A549 treated with AZD2906 at 1 μM for 4 hours (cell line): ENCODE measurements around the gene MS4A5. TPM values are rescaled to one million over a fixed set of nuclear protein-coding genes. Genes with fewer than 3 reads are reported as not detected.

Experiments used
- total RNA-seq: library from RNA; stranded (reverse); fragments of 200-300 nt; extraction: Qiagen RNA extraction; gene quantifications from 5 replicates; pipeline ENCODE4 v1.2.3, GENCODE V29; 2022

MS4A5 gene, protein sequence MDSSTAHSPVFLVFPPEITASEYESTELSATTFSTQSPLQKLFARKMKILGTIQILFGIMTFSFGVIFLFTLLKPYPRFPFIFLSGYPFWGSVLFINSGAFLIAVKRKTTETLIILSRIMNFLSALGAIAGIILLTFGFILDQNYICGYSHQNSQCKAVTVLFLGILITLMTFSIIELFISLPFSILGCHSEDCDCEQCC
- not detected in 5 replicates for total RNA-seq

DNA sequence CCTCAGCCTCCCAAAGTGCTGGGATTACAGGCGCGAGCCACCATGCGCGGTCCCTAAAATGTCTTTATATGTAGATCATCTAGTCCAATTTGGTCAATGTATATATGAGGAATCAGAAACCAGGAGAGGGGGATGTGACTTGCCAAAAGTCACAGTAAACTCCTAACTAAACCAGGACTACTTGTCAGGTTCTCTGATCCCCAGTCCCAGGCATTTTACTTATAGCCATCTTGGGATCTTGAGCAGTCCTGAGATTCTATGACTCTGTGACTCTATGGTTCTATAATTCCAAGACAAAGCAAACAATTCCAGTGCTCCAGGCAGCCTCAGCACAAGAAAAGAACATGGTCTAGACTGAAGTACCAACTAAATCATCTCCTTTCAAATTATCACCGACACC is at the start of gene MS4A5:
Gene MS4A5 (plus strand): TSS at position 301 of the 400 bp plus-strand sequence. CDS start 103 bp downstream, outside the sequence.

DNA sequence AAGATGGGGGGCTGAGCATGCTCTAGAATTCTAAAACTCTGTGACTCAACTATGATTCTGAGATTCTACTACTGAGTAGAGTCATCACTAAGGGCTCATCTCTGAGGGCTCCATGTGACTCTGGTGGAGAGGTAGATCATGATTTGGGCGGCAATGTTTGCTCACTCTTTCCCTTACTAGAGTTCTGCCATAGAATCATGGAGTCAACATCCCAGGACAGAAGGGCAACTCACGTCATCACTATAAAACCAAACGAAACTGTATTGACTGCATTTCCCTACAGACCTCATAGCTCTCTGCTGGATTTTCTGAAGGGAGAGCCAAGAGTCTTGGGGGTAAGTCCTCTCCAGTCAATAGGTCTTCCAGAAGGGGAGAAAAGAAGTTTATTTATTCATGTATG is 33.0 kb upstream of the MS4A5 start, which contains the start of gene MS4A14:
Gene MS4A14 (plus strand): TSS at position 78 of the 400 bp plus-strand sequence. CDS start 120 bp downstream, at position 198.

DNA sequence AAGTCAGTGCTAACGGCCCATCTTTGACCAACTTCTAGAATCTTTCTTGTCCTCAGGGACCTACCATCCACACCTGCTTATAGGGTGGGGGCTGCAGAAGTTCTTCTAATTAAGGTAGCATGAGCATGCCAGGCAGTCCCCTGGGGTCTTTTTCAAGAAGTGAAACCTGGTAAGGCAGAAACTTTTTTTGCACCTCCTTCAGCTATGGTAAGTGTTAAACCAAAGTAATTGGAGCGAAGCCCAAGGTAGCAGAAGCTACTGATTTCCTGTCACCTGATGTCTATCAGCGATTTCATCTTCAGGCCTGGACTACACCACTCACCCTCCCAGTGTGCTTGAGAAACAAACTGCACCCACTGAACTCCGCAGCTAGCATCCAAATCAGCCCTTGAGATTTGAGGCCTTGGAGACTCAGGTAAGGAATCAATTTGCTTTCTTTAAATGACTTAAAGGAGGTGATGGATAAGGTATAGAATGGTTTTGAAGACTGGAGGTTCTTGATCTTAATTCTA is 26.2 kb downstream of the MS4A5 start, which contains the start of gene MS4A1:
Gene MS4A1 (plus strand): TSS at position 317 of the 512 bp plus-strand sequence. CDS start 6,528 bp downstream, outside the sequence.

DNA sequence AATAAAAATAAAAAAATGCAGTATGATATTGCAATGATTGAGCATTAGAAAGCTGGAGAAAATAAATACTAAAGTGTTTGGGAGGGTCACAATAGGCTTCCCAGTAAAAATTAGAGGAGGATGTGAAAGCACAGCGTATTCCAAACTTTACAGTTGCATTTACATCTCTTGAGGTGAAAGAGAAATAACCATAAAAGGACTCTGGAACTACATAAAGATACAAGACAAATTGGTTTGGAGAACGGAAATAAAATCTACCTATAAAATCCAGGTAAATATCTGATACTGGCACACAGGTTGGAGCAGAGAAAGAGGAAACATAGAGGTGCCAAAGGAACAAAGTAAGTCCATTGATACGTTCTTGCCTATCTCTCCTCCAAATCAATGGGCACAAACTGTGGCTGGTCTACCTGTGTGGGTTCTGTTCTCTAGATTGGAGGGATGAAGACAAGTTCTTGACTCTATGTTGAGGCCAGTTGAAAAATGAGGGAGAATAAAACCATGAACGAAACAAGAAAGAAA is 63.2 kb downstream of the MS4A5 start, which contains the start of gene MS4A12:
Gene MS4A12 (plus strand): TSS at position 291 of the 522 bp plus-strand sequence. CDS start 4,541 bp downstream, outside the sequence.

Other genes starting within 250 kb of the MS4A5 start
- gene MS4A6A, start 246.5 kb upstream of the MS4A5 start, total RNA-seq = not detected in 5 replicates
- not detected in 5 replicates for gene MS4A4E, start 186.4 kb upstream of the MS4A5 start, total RNA-seq
- gene MS4A4A, start 148.9 kb upstream of the MS4A5 start, total RNA-seq = not detected in 5 replicates
- not detected in 5 replicates for gene MS4A6E, start 102.3 kb upstream of the MS4A5 start, total RNA-seq
- gene MS4A7, start 51.0 kb upstream of the MS4A5 start, total RNA-seq = not detected in 5 replicates
- gene MS4A14, start 33.1 kb upstream of the MS4A5 start, total RNA-seq = not detected in 5 replicates
- gene MS4A1, start 26.3 kb downstream of the MS4A5 start, total RNA-seq = not detected in 5 replicates
- gene MS4A12, start 63.2 kb downstream of the MS4A5 start, total RNA-seq = not detected in 5 replicates
- gene MS4A13, start 85.8 kb downstream of the MS4A5 start, total RNA-seq = not detected in 5 replicates